CD14-positive monocyte (primary cell): ENCODE measurements around the gene C16orf82. TPM values are rescaled to one million over a fixed set of nuclear protein-coding genes. Genes with fewer than 3 reads are reported as not detected.

Experiments
- DNase-seq, 3 donors: peaks; one replicate each; pipeline ENCODE4 v3.0.0-alpha.2; 2011 to 2022
- H2AFZ ChIP-seq: 2 replicates; pipeline ENCODE4 v1.6.0; 2012; ENCODE audit warnings: mild to moderate bottlenecking, low read depth, low read length, inconsistent platforms; ENCODE audit not compliant: insufficient read depth, poor library complexity, severe bottlenecking
- H3K27ac ChIP-seq, 2 donors: 1 replicate in 1 of 2; 2 replicates in 1 of 2; pipeline ENCODE4 v1.5.1; 2012 to 2013; ENCODE audit warnings: low read length in 2 of 2, control low read depth in 1 of 2, inconsistent platforms in 1 of 2, low read depth in 1 of 2, mild to moderate bottlenecking in 1 of 2
- H3K27me3 ChIP-seq, 2 donors: one replicate each; pipeline versions ENCODE4 v1.6.0 to v1.6.1; 2011 to 2013; ENCODE audit warnings: low read length in 2 of 2; ENCODE audit not compliant: control insufficient read depth in 2 of 2, insufficient read depth in 2 of 2
- H3K36me3 ChIP-seq, 2 donors: replicated peaks in 1 of 2; 1 replicate in 1 of 2; 2 replicates in 1 of 2; pipeline versions ENCODE4 v1.5.1 to v1.6.1; 2012 to 2013; ENCODE audit warnings: low read length in 2 of 2, control low read depth in 1 of 2, inconsistent platforms in 1 of 2, mild to moderate bottlenecking in 1 of 2; ENCODE audit not compliant: insufficient read depth in 2 of 2, control insufficient read depth in 1 of 2
- H3K4me1 ChIP-seq, 2 donors: 1 replicate in 1 of 2; 2 replicates in 1 of 2; pipeline versions ENCODE4 v1.5.1 to v1.6.1; 2012 to 2013; ENCODE audit warnings: low read length in 2 of 2, control low read depth in 1 of 2, inconsistent platforms in 1 of 2, mild to moderate bottlenecking in 1 of 2, moderate library complexity in 1 of 2; ENCODE audit not compliant: insufficient read depth in 2 of 2, control insufficient read depth in 1 of 2
- H3K4me2 ChIP-seq: replicated peaks from 2 replicates; pipeline ENCODE3; 2012; ENCODE audit warnings: low read length, moderate library complexity, mild to moderate bottlenecking; ENCODE audit not compliant: poor library complexity, severe bottlenecking; ENCODE audit errors: extremely low read depth
- H3K4me3 ChIP-seq, 3 experiments: fragments of 200-600 bp in 1 of 3; sonication (generic) in 1 of 3; replicated peaks in 1 of 3; 1 replicate in 2 of 3; 2 replicates in 1 of 3; pipeline ENCODE4 v1.5.1; 2011 to 2013; ENCODE audit warnings: low read length in 3 of 3, mild to moderate bottlenecking in 3 of 3, control low read depth in 2 of 3, low read depth in 2 of 3, inconsistent platforms in 1 of 3, moderate library complexity in 1 of 3
- H3K79me2 ChIP-seq: 2 replicates; pipeline ENCODE4 v1.6.0; 2012; ENCODE audit warnings: mild to moderate bottlenecking, control low read depth, inconsistent platforms, low read length, moderate library complexity; ENCODE audit not compliant: insufficient read depth
- H3K9ac ChIP-seq: 2 replicates; pipeline ENCODE4 v1.6.0; 2017; ENCODE audit warnings: low read length, mild to moderate bottlenecking; ENCODE audit not compliant: insufficient read depth, poor library complexity, severe bottlenecking
- H3K9me3 ChIP-seq, 2 donors: replicated peaks in 1 of 2; 1 replicate in 1 of 2; 2 replicates in 1 of 2; pipeline versions ENCODE4 v1.5.1 to v1.6.1; 2012 to 2013; ENCODE audit warnings: low read length in 2 of 2, control low read depth in 1 of 2; ENCODE audit not compliant: control insufficient read depth in 1 of 2, insufficient read depth in 1 of 2
- H4K20me1 ChIP-seq: 2 replicates; pipeline ENCODE4 v1.6.0; 2012; ENCODE audit warnings: mild to moderate bottlenecking, low read length, control low read depth, moderate library complexity; ENCODE audit not compliant: insufficient read depth
- H3K27ac Mint-ChIP-seq, 7 donors: one replicate each; pipeline ENCODE4 v1.8.0; 2020; ENCODE audit warnings: mild to moderate bottlenecking in 7 of 7, mixed read lengths in 7 of 7, moderate library complexity in 6 of 7, inconsistent platforms in 2 of 7
- H3K27me3 Mint-ChIP-seq, 3 donors: one replicate each; pipeline ENCODE4 v1.8.0; 2021 to 2022; ENCODE audit warnings: low read depth in 3 of 3, mild to moderate bottlenecking in 3 of 3, mixed read lengths in 3 of 3, moderate library complexity in 3 of 3, inconsistent platforms in 1 of 3
- H3K36me3 Mint-ChIP-seq, 2 donors: one replicate each; pipeline ENCODE4 v1.8.0; 2020; ENCODE audit warnings: mixed read lengths in 2 of 2, inconsistent platforms in 1 of 2, mild to moderate bottlenecking in 1 of 2
- H3K4me1 Mint-ChIP-seq: one replicate; pipeline ENCODE4 v1.8.0; 2020; ENCODE audit warnings: mild to moderate bottlenecking, mixed read lengths
- H3K4me3 Mint-ChIP-seq, 2 donors: one replicate each; pipeline ENCODE4 v1.8.0; 2020; ENCODE audit warnings: mild to moderate bottlenecking in 2 of 2, mixed read lengths in 2 of 2, moderate library complexity in 1 of 2
- H3K9me3 Mint-ChIP-seq, 7 donors: one replicate each; pipeline ENCODE4 v1.8.0; 2020 to 2022; ENCODE audit warnings: mixed read lengths in 7 of 7, mild to moderate bottlenecking in 6 of 7, moderate library complexity in 6 of 7, inconsistent platforms in 2 of 7
- CTCF ChIP-seq: fragments of 200-600 bp; IDR thresholded peaks from one replicate; pipeline ENCODE4 v1.8.0; 2022; ENCODE audit warnings: antibody characterized with exemption, mild to moderate bottlenecking
- WGBS: methylation state at CpG from one replicate; pipeline ENCODE4 v1.1.5; 2013; ENCODE audit warnings: missing lambda C conversion rate; ENCODE audit not compliant: insufficient coverage; 5-methylcytosine and 5-hydroxymethylcytosine counted together
- intact Hi-C, 2 donors: fragments of 100-400 bp; cut with micrococcal nuclease; formaldehyde crosslinking; loops; one replicate each; pipeline versions ENCODE4 v1.15.0 to v1.15.1; 2023
- polyA plus RNA-seq, 3 donors: library from polyadenylated mRNA; depleted of rRNA in 1 of 3; unstranded in 2 of 3; stranded (reverse) in 1 of 3; fragments of 300-500 nt in 2 of 3; fragments of >200 nt in 1 of 3; fragmentation: Illumina TruSeq in 2 of 3; gene quantifications; 1 replicate in 2 of 3; 2 replicates in 1 of 3; pipeline ENCODE4 v1.2.3, GENCODE V29; 2012 to 2021

Gene C16orf82
- polyA plus RNA-seq, 3 donors, result not detected

GRCh38 chr16:27113341-27113841, 46.7 kb downstream of the C16orf82 start:
- intact Hi-C loops, result no loop called here
- no peak overlapping the region for H3K4me3 Mint-ChIP-seq
- 86% methylated on average over 7 of the region's 8 CpGs for WGBS

GRCh38 chr16:27114006-27114405, 47.3 kb downstream of the C16orf82 start:
- no peaks in the 10 kb centered on the region for H3K36me3 Mint-ChIP-seq
- H3K4me3 Mint-ChIP-seq, result no peak overlapping the region
- intact Hi-C loops, result no loop called here
- no peak overlapping the region for H3K9ac ChIP-seq
- no peak overlapping the region for H3K27ac ChIP-seq
- no peak for TF ChIP-seq CTCF
- no peaks in the 10 kb centered on the region for H3K79me2 ChIP-seq
- peaks cover 0 to 6% of the 10 kb centered on the region in 2 donors for H3K27me3 ChIP-seq
- H2AFZ ChIP-seq, result no peak overlapping the region
- peaks cover 12 to 13% of the 10 kb centered on the region in 2 donors for H3K4me1 ChIP-seq
- no peaks in the 10 kb centered on the region for H3K36me3 ChIP-seq
- peaks cover 0 to 10% (median 4%) of the 10 kb centered on the region in 7 donors for H3K9me3 Mint-ChIP-seq
- 81% methylated on average over 2 of the region's 2 CpGs for WGBS
- H3K27me3 Mint-ChIP-seq, result peaks cover 0 to 13% (median 12%) of the 10 kb centered on the region in 3 donors
- no peak overlapping the region for H3K4me3 ChIP-seq
- no peak overlapping the region for H3K27ac Mint-ChIP-seq
- peaks cover 25% of the 10 kb centered on the region for H3K4me1 Mint-ChIP-seq
- H3K4me2 ChIP-seq, result no peak overlapping the region
- H4K20me1 ChIP-seq, result no peaks in the 10 kb centered on the region
- no peak for DNase-seq
- peaks cover 0 to 7% of the 10 kb centered on the region in 2 donors for H3K9me3 ChIP-seq

More at GRCh38 chr16:27113341-27113841, 46.7 kb downstream of the C16orf82 start:
- no peaks in the 10 kb centered on the region for H3K36me3 Mint-ChIP-seq
- peaks cover 0 to 6% of the 10 kb centered on the region in 2 donors for H3K27me3 ChIP-seq
- no peak overlapping the region for H3K27ac ChIP-seq
- no peaks in the 10 kb centered on the region for H3K36me3 ChIP-seq
- H3K4me1 ChIP-seq, result peaks cover 9% of the 10 kb centered on the region in 2 donors
- DNase-seq, result no peak
- no peak overlapping the region for H3K9ac ChIP-seq
- no peak overlapping the region for H2AFZ ChIP-seq
- peaks cover 0 to 10% (median 4%) of the 10 kb centered on the region in 7 donors for H3K9me3 Mint-ChIP-seq
- H3K27me3 Mint-ChIP-seq, result peaks cover 0 to 16% (median 15%) of the 10 kb centered on the region in 3 donors
- TF ChIP-seq CTCF, result no peak
- H3K4me2 ChIP-seq, result no peak overlapping the region
- H3K4me3 ChIP-seq, result no peak overlapping the region
- H3K4me1 Mint-ChIP-seq, result peaks cover 20% of the 10 kb centered on the region
- no peaks in the 10 kb centered on the region for H4K20me1 ChIP-seq
- peaks cover 0 to 7% of the 10 kb centered on the region in 2 donors for H3K9me3 ChIP-seq
- H3K79me2 ChIP-seq, result no peaks in the 10 kb centered on the region
- H3K27ac Mint-ChIP-seq, result peak overlapping the region in 2 of 7 donors; percentile 58 to 64
